Right ventricle myocardium superior (tissue), 1 donor: ENCODE results near the gene KIAA0232. TPM values are rescaled to one million over a fixed set of nuclear protein-coding genes. Genes with fewer than 3 reads are reported as not detected.

Experiments used
- ATAC-seq: fragments of 200-7000 bp; cut with Tn5 transposase; one replicate; pipeline ENCODE4 v1.9.1; 2020; ENCODE audit warnings: mild to moderate bottlenecking; ENCODE audit not compliant: poor library complexity
- DNase-seq: peaks from one replicate; pipeline ENCODE4 v3.0.0-alpha.2; 2020
- intact Hi-C: fragments of 100-400 bp; cut with DNase I; formaldehyde crosslinking; loops from one replicate; pipeline ENCODE4 v1.11.2; 2022
- total RNA-seq: library from RNA; stranded (reverse); fragmentation: NEBNext Ultra II Directional; extraction: Animal tissue kit (Norgen Biotek cat#: 25700); gene quantifications from one replicate; pipeline ENCODE4 v1.2.1, GENCODE V29; 2021
- donor health status: DM: no; HTN: yes; CAD: no; lungs with severe emphysema.

Gene KIAA0232
- total RNA-seq, 1 donor from 2014 or later = 75.0 TPM

DNA sequence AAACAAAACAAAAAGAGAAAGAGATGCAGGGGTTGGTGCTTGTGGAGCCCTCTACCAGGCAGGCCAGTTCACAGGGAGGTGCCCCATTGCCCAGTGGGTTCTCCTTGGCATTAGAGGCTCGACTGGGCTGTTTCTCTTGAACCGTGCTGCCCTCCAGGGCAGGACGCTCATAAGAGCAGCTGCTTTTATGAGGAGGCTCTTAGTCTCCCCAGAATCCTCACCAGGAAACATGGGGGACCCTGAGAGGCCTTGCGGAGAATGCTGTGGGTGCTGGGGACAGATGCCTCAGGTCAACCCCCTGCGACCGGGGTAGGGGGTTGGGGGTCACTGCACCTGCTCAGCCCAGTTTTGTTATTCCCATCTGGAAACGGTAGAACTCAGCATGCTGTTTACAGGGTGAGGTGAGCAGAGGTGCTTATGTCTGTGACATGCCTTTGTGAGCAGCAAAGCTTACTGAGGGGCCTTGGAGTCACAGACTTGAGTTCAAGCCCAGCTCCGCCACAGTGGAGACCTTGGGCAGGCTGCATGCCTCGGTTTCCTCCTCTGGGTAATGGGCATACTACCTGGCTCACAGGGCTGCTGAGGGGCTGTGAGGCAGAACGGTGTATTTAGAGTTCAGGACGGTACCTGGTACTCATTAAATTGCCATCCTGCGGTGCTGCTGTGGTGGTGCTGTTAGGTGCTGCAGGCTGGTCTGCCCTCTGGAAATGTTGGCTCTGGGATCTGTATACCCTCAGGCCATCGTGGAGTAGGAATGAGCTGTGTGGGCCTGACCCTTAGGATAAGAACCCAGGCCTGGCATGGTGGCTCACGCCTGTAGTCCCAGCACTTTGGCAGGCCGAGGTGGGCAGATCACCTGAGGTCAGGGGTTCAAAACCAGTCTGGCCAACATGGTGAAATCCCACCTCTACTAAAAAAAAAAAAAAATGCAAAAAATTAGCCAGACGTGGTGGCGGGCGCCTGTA, 132.8 kb downstream of the KIAA0232 start:
- DNase-seq = no peak
- ATAC-seq = no peak
- intact Hi-C loops = loop anchor here (10.0 kb wide), 1 partner anchor 69 kb away; no protein-coding TSS in a partner anchor

- ATAC-seq (no peak), DNase-seq (no peak)
- intact Hi-C loops = loop anchor here (10.0 kb wide), 1 partner anchor 69 kb away; no protein-coding TSS in a partner anchor
Observed at GRCh38 chr4:6916069-6916586, 133.6 kb downstream of the KIAA0232 start.

GRCh38 chr4:6916587-6917460, 134.3 kb downstream of the KIAA0232 start:
- intact Hi-C loops = loop anchor here (10.0 kb wide), 1 partner anchor 68 kb away; no protein-coding TSS in a partner anchor
- ATAC-seq (no peak), DNase-seq (no peak)

DNA sequence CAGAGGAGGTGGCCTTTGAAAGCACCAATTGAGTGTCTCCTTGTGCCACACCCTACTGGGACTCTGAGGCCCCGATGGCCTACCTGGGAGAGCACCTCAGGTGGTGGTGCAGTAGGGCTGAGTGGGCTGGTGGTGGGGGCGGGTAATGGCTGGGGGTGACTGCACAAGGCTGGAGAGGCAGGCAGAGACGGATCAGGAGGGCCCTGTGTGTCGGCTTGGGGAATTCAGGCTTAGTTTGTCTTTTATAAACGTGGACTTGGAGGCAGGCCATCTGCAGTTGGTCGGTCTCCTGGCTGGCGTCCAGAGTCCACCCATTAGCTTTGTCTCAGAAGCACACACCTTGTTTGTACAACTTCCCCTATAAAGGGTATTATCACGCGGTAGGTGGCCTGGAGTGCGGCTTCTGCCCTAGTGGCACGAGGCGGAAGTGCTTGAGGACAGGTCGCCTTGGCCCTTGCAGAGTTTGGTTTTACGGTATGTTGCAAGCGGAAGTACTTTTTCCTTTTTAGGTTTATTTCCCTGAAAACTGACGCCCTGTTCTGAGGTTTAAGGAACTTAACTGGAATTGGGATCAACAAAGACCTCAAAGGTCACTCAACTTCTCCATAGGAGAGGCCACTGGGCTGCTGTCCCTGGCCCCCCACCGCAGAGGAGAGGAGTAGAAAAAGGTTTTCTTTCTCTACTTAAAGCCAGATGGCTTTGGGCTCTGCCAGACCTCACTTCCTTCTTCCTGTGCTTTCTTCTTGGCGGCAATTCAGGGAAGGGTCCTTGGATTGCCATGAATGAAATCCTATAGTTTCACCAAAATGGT, 135.1 kb downstream of the KIAA0232 start:
- peak; percentile 71 for ATAC-seq
- peak; percentile 85 for DNase-seq
- intact Hi-C loops = loop anchor here (10.0 kb wide), 1 partner anchor 67 kb away; no protein-coding TSS in a partner anchor

DNA sequence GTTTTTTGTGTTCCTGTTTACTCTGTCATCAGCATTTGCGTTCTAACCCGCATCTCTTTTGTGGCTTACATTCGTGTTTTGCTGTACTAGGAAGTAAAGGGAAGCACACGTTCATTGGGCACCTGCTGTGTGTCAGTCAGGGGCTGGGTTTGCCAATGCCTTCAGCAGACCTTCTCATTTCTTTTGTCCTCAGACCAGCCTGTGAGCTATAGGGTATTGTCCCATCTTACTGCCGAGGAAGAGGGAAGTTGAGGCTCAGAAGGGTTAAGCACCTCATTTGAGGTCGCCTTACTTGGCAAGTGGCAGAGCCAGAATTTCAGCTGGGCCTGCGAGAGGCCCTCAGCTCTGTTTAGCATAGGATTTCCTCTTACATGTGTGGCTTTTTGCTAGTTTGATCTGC, 135.8 kb downstream of the KIAA0232 start:
- ATAC-seq (peak; percentile 11), DNase-seq (no peak)
- intact Hi-C loops = loop anchor here (10.0 kb wide), 1 partner anchor 66 kb away; no protein-coding TSS in a partner anchor

- intact Hi-C loops = no loop called here
Observed at GRCh38 chr4:6920171-6920570, 137.6 kb downstream of the KIAA0232 start.

DNA sequence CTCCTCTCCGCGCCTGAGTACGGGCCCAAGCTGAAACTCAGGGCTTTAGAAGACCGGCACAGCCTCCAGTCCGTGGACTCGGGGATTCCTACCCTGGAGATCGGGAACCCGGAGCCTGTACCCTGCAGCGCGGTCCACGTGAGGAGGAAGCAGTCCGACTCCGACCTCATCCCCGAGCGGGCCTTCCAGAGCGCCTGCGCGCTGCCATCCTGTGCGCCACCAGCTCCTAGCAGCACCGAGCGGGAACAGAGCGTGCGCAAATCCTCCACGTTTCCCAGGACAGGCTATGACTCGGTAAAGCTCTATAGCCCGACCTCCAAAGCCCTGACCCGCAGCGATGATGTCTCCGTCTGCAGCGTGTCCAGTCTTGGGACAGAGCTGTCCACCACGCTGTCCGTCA, 141.0 kb downstream of the KIAA0232 start:
- no peak for DNase-seq
- intact Hi-C loops = no loop called here
- ATAC-seq = no peak

More at GRCh38 chr4:6920171-6920570, 137.6 kb downstream of the KIAA0232 start:
- no peak for DNase-seq
- ATAC-seq = no peak

- peak; percentile 75 for DNase-seq
- peak; percentile 83 for ATAC-seq
- intact Hi-C loops = no loop called here
Observed at GRCh38 chr4:6924361-6924779, 141.8 kb downstream of the KIAA0232 start.

- DNase-seq = peak; percentile 34
- intact Hi-C loops = no loop called here
- peak; percentile 8 for ATAC-seq
Observed at GRCh38 chr4:6925357-6925836, 142.9 kb downstream of the KIAA0232 start.

- ATAC-seq (peak; percentile 18), DNase-seq (peak; percentile 51)
- intact Hi-C loops = no loop called here
Observed at GRCh38 chr4:6926081-6926480, 143.6 kb downstream of the KIAA0232 start.

DNA sequence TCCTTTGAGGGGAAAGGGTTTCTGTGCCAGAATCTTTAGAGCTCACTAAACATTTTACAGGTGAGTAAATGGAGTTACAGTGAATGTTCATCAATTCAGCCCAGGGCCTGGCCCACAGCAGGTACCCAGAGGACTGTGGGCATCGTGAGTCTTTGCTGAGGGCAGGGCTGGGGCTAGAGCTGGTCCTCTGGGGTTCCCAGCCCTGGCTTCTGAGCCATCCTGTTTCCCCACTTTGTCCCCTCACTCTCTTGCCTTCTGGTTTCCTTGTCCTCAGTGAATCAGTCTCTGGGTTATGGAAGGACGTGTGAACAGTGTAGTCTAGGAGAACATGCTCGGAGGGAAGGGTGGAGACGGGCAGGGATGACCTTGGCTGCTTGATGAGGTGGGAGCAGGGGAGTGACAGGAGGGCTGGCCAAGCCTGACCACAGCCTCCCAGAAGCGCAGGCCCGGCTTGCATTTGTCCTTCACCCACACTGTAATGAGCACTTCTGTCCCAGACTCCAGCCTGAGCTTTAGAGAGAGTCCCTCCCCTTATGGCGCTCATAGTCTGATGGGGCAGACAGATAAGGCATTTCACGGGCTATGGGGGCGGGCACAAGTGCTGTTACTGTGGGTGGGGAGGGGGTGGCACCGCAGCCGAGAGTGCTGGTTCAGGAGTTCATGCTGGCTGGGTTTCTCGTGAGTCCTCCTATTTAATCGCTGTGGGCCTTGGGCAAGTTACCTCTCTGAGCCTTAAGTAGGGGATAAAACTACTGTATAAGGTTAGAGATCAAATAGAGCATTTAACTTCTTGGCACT, 144.4 kb downstream of the KIAA0232 start:
- DNase-seq (peak; percentile 76), ATAC-seq (peak; percentile 35)
- intact Hi-C loops = no loop called here

- no peak for ATAC-seq
- intact Hi-C loops = no loop called here
- DNase-seq = no peak
Observed at GRCh38 chr4:6928081-6928480, 145.6 kb downstream of the KIAA0232 start.

DNA sequence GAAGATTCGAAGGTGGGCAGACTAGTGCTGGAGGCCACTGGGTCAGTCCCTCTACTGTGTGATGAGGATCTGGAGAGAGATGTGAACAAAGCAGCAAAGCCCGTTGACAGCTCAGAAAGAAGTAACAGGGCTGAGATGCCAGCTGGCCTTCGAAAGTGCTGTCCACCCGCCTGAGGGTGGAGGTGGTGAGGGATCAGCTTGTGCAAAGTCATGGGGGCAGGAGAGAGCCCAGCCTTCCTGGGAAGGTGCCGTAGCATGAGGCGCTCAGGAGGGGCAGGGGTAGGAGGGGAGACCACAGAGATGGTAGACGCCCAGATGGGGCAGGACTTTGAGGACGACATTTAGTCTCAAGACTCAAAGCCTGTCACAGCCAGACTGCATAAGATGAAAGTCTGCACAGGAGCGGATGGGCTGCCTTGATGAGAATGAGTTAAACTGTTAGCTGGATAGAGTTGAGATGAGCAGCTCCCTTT, 146.8 kb downstream of the KIAA0232 start:
- peak; percentile 48 for DNase-seq
- intact Hi-C loops = no loop called here

DNA sequence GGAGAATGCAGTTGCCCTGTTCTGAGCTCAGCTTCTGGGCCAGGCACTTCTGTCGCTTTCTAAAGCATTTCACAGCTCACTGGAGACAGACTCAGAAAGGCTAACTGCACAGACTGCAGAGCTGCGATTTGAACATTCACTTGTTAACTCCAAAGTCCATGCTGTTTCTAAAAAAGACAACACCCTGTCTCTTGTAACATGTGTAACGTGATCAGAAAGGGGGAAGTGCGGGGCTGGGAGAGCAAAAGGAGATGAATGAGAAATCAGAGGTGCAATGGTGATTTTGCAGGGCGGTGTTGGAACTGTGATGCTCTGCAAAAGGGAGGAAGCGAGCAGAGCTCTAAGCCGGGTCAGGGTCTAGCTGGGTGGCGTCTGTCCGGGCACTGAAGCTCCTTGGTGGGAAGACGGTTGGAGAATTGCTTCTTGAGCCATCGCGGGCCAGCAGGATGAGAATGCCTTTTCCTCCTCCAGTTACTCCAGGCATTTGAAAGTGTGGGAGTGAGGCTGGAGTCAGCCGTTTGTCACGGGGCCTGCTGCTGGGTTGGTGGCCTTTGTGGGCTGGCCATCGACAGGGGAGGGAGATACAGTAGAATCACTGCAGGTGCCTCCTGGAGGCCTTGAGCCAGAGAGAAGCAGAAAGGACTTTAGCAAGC, 147.4 kb downstream of the KIAA0232 start:
- peak; percentile 40 for DNase-seq
- intact Hi-C loops = no loop called here
- ATAC-seq = peak; percentile 5

More for the DNA sequence above, 146.8 kb downstream of the KIAA0232 start:
- ATAC-seq = peak; percentile 55

DNA sequence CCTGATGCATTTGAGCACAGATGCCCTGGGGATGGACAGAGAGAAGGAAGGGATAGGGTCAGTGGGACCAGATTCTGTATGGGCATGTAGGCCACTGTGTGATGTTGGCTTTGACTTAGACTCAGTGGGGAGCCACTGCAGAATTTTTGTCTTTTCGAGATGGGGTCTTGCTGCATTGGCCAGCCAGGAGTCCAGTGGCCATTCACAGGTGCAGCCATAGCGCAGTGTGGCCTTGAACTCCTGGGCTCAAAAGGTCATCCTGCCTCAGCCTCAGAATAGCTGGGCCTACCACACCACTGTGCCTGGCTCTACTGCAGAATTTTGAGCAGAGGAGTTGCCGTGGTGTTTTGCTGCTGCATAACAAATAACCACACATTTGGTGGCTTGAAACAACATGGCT, 149.9 kb downstream of the KIAA0232 start:
- intact Hi-C loops = no loop called here
- ATAC-seq = no peak

DNA sequence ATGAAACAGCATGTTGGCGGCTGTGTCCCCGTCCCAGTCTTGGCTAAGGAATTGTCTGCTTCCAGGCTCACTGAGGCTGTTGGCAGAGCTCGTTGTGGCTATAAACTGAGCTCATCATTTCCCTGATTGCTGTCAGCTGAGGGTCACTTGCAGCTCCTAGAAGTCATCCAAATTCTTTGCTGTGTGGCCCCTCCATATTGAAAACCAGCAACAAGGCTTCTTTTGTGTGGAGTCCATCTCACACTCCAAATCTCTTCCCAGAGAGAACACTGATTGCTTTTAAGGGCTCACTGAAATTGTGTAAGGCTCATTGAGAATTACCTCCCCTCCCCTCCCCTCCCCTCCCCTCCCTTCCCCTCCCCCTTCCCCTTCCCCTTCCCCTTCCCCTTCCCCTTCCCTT, 150.4 kb downstream of the KIAA0232 start:
- ATAC-seq (no peak), DNase-seq (no peak)
- intact Hi-C loops = no loop called here

More for the DNA sequence above, 149.9 kb downstream of the KIAA0232 start:
- DNase-seq = peak; percentile 27
